ENCODE measurements around the gene MIOX. TPM values are rescaled to one million over a fixed set of nuclear protein-coding genes. Genes with fewer than 3 reads are reported as not detected.

MIOX gene
- total RNA-seq, 2 experiments from 2014 or later = 0.29 TPM; not detected in 1

- Mint-ChIP-seq H3K36me3 (peaks cover 41% of the 10 kb centered on the region), H3K27ac (peak overlapping the region; percentile 45), H3K9me3 (no peaks in the 10 kb centered on the region), H3K27me3 (peaks cover 8% of the 10 kb centered on the region), H3K4me1 (peaks cover 26% of the 10 kb centered on the region), H3K4me3 (peak overlapping the region; percentile 97)
- no peak for DNase-seq
Measured at GRCh38 chr22:50523458-50523805, 36.8 kb downstream of the MIOX start.

- Mint-ChIP-seq H3K9me3 (no peaks in the 10 kb centered on the region), H3K4me1 (peaks cover 32% of the 10 kb centered on the region), H3K4me3 (peak overlapping the region; percentile 97), H3K36me3 (peaks cover 46% of the 10 kb centered on the region), H3K27me3 (peaks cover 8% of the 10 kb centered on the region), H3K27ac (peak overlapping the region; percentile 92)
- DNase-seq = no peak
Measured at GRCh38 chr22:50523806-50524675, 37.4 kb downstream of the MIOX start.

GRCh38 chr22:50524676-50525103 lies 38.0 kb downstream of the MIOX start:
- H3K9me3 Mint-ChIP-seq = no peaks in the 10 kb centered on the region
- peaks cover 32% of the 10 kb centered on the region for H3K4me1 Mint-ChIP-seq
- peak overlapping the region; percentile 97 for H3K4me3 Mint-ChIP-seq
- H3K36me3 Mint-ChIP-seq = peaks cover 43% of the 10 kb centered on the region
- peaks cover 8% of the 10 kb centered on the region for H3K27me3 Mint-ChIP-seq
- DNase-seq = no peak
- peak overlapping the region; percentile 92 for H3K27ac Mint-ChIP-seq

GRCh38 chr22:50525104-50525857 lies 38.6 kb downstream of the MIOX start, which contains the start of gene SCO2:
TSS of gene SCO2 (minus strand) at chr22:50525598. CDS start at chr22:50524411, 1,187 bp downstream.
- peaks cover 32% of the 10 kb centered on the region for H3K4me1 Mint-ChIP-seq
- peak within 1 kb of the TSS; percentile 92 for H3K27ac Mint-ChIP-seq
- no peaks in the 10 kb centered on the region for H3K9me3 Mint-ChIP-seq
- peaks cover 39% of the 10 kb centered on the region for H3K36me3 Mint-ChIP-seq
- peak; percentile 99 for DNase-seq
- H3K4me3 Mint-ChIP-seq = peak within 1 kb of the TSS; percentile 97
- H3K27me3 Mint-ChIP-seq = peaks cover 8% of the 10 kb centered on the region

- peak overlapping the region; percentile 92 for H3K27ac Mint-ChIP-seq
- H3K27me3 Mint-ChIP-seq = peaks cover 12% of the 10 kb centered on the region
- no peaks in the 10 kb centered on the region for H3K9me3 Mint-ChIP-seq
- H3K4me3 Mint-ChIP-seq = peak overlapping the region; percentile 97
- peaks cover 32% of the 10 kb centered on the region for H3K4me1 Mint-ChIP-seq
- peaks cover 39% of the 10 kb centered on the region for H3K36me3 Mint-ChIP-seq
- DNase-seq = no peak
Measured at GRCh38 chr22:50525858-50526107, 39.1 kb downstream of the MIOX start.

GRCh38 chr22:50526108-50526833 lies 39.6 kb downstream of the MIOX start:
- peak; percentile 92 for DNase-seq
- Mint-ChIP-seq H3K27ac (peak overlapping the region; percentile 90), H3K27me3 (peaks cover 17% of the 10 kb centered on the region), H3K36me3 (peaks cover 40% of the 10 kb centered on the region), H3K9me3 (no peaks in the 10 kb centered on the region), H3K4me3 (peak overlapping the region; percentile 97), H3K4me1 (peaks cover 35% of the 10 kb centered on the region)

- peak; percentile 63 for DNase-seq
- peaks cover 40% of the 10 kb centered on the region for H3K36me3 Mint-ChIP-seq
- H3K27me3 Mint-ChIP-seq = peaks cover 17% of the 10 kb centered on the region
- H3K4me3 Mint-ChIP-seq = peak overlapping the region; percentile 85
- peaks cover 35% of the 10 kb centered on the region for H3K4me1 Mint-ChIP-seq
- peak overlapping the region; percentile 90 for H3K27ac Mint-ChIP-seq
- H3K9me3 Mint-ChIP-seq = no peaks in the 10 kb centered on the region
Measured at GRCh38 chr22:50526834-50527801, 40.5 kb downstream of the MIOX start.

- peak overlapping the region; percentile 85 for H3K4me3 Mint-ChIP-seq
- peaks cover 42% of the 10 kb centered on the region for H3K36me3 Mint-ChIP-seq
- H3K27me3 Mint-ChIP-seq = peaks cover 22% of the 10 kb centered on the region
- DNase-seq = no peak
- H3K9me3 Mint-ChIP-seq = no peaks in the 10 kb centered on the region
- H3K27ac Mint-ChIP-seq = peak overlapping the region; percentile 90
- H3K4me1 Mint-ChIP-seq = peaks cover 42% of the 10 kb centered on the region
Measured at GRCh38 chr22:50527921-50528681, 41.4 kb downstream of the MIOX start.

GRCh38 chr22:50528682-50529415 lies 42.2 kb downstream of the MIOX start:
- peak overlapping the region; percentile 85 for H3K4me3 Mint-ChIP-seq
- peaks cover 46% of the 10 kb centered on the region for H3K4me1 Mint-ChIP-seq
- peak overlapping the region; percentile 90 for H3K27ac Mint-ChIP-seq
- peaks cover 24% of the 10 kb centered on the region for H3K27me3 Mint-ChIP-seq
- no peaks in the 10 kb centered on the region for H3K9me3 Mint-ChIP-seq
- no peak for DNase-seq
- H3K36me3 Mint-ChIP-seq = peaks cover 40% of the 10 kb centered on the region

- peaks cover 21% of the 10 kb centered on the region for H3K27me3 Mint-ChIP-seq
- no peaks in the 10 kb centered on the region for H3K9me3 Mint-ChIP-seq
- H3K27ac Mint-ChIP-seq = peak overlapping the region; percentile 90
- peak overlapping the region; percentile 85 for H3K4me3 Mint-ChIP-seq
- H3K4me1 Mint-ChIP-seq = peaks cover 48% of the 10 kb centered on the region
- H3K36me3 Mint-ChIP-seq = peaks cover 36% of the 10 kb centered on the region
- no peak for DNase-seq
Measured at GRCh38 chr22:50529416-50529896, 42.8 kb downstream of the MIOX start.

GRCh38 chr22:50529897-50530579 lies 43.4 kb downstream of the MIOX start, which contains the start of gene TYMP:
TSS of gene TYMP (minus strand) at chr22:50530012. CDS start at chr22:50529709, 303 bp downstream.
- peaks cover 16% of the 10 kb centered on the region for H3K27me3 Mint-ChIP-seq
- H3K27ac Mint-ChIP-seq = peak within 1 kb of the TSS; percentile 99
- DNase-seq = peak; percentile 86
- no peaks in the 10 kb centered on the region for H3K9me3 Mint-ChIP-seq
- H3K4me1 Mint-ChIP-seq = peaks cover 47% of the 10 kb centered on the region
- peaks cover 31% of the 10 kb centered on the region for H3K36me3 Mint-ChIP-seq
- peak within 1 kb of the TSS; percentile 95 for H3K4me3 Mint-ChIP-seq

- Mint-ChIP-seq H3K27me3 (peaks cover 16% of the 10 kb centered on the region), H3K4me1 (peaks cover 47% of the 10 kb centered on the region), H3K36me3 (peaks cover 31% of the 10 kb centered on the region), H3K27ac (peak overlapping the region; percentile 99), H3K9me3 (no peaks in the 10 kb centered on the region), H3K4me3 (peak overlapping the region; percentile 95)
- DNase-seq = no peak
Measured at GRCh38 chr22:50530580-50530876, 43.9 kb downstream of the MIOX start.

All from activated naive CD8-positive, alpha-beta T cell treated with anti-CD3 and anti-CD28 coated beads for 36 hours (primary cell).